IMR-90 (cell line): Measurements from ENCODE around the gene CD70. TPM values are rescaled to one million over a fixed set of nuclear protein-coding genes. Genes with fewer than 3 reads are reported as not detected.
"Not testable (repeated sequence)": the region's sequence is repeated elsewhere in the genome, so short reads cannot be mapped to it uniquely, and the experiment has no call there.

Source experiments
- ATAC-seq: fragments of 200-7000 bp; cut with Tn5 transposase; 2 replicates; pipeline ENCODE4 v1.9.1; 2020; ENCODE audit warnings: low read depth, mild to moderate bottlenecking, moderate library complexity
- BruUV-seq: library from RNA; stranded (reverse); fragments of 400-500 nt; replicated peaks from 2 replicates; lab custom pipeline; 2021; lab: Mats Ljungman, UMichigan
- CTCF ChIA-PET: fragments of 300-600 bp; formaldehyde crosslinking; extraction: SDS; loops from one replicate; lab custom pipeline; 2021; ENCODE audit warnings: antibody characterized with exemption; lab: Yijun Ruan, JAX
- POLR2A ChIA-PET: fragments of 300-600 bp; sonication (Branson Sonifier 250); formaldehyde crosslinking; loops from one replicate; lab custom pipeline; 2022; ENCODE audit warnings: antibody characterized with exemption; ENCODE audit not compliant: unreplicated experiment; lab: Charles Lee
- DNase-seq: peaks from one replicate; pipeline ENCODE4 v3.0.0; 2013
- H2AFZ ChIP-seq: replicated peaks from 2 replicates; pipeline ENCODE3; 2013; ENCODE audit warnings: low read length, mild to moderate bottlenecking; ENCODE audit not compliant: poor library complexity
- H2AK5ac ChIP-seq: 2 replicates; pipeline ENCODE4 v1.6.1; 2013; ENCODE audit warnings: low read depth, low read length, inconsistent platforms
- H2AK9ac ChIP-seq: replicated peaks from 2 replicates; pipeline ENCODE3; 2013; ENCODE audit warnings: mild to moderate bottlenecking, low read depth, low read length, moderate library complexity; ENCODE audit not compliant: poor library complexity
- H2BK120ac ChIP-seq: 2 replicates; pipeline ENCODE4 v1.6.1; 2013; ENCODE audit warnings: low read depth, low read length, inconsistent platforms
- H2BK15ac ChIP-seq: 3 replicates; pipeline ENCODE4 v1.6.1; 2013; ENCODE audit warnings: low read depth, low read length, inconsistent platforms
- H2BK20ac ChIP-seq: 2 replicates; pipeline ENCODE4 v1.6.1; 2013; ENCODE audit warnings: low read depth, mild to moderate bottlenecking, inconsistent platforms, low read length, moderate library complexity
- H2BK5ac ChIP-seq: 2 replicates; pipeline ENCODE4 v1.6.1; 2013; ENCODE audit warnings: mild to moderate bottlenecking, low read depth, low read length, inconsistent platforms; ENCODE audit not compliant: poor library complexity, severe bottlenecking
- H3K14ac ChIP-seq: replicated peaks from 2 replicates; pipeline ENCODE4 v1.6.1; 2013; ENCODE audit warnings: low read depth, low read length, inconsistent platforms
- H3K18ac ChIP-seq: 2 replicates; pipeline ENCODE4 v1.6.1; 2013; ENCODE audit warnings: low read depth, low read length, control low read depth
- H3K23ac ChIP-seq: 2 replicates; pipeline ENCODE4 v1.6.1; 2013; ENCODE audit warnings: low read depth, low read length, inconsistent platforms
- H3K27ac ChIP-seq: 2 replicates; pipeline ENCODE4 v1.5.1; 2013; ENCODE audit warnings: mild to moderate bottlenecking, control low read depth, low read length; ENCODE audit not compliant: insufficient read depth
- H3K27me3 ChIP-seq: 2 replicates; pipeline ENCODE4 v1.6.1; 2013; ENCODE audit warnings: low read length; ENCODE audit not compliant: control insufficient read depth, insufficient read depth
- H3K36me3 ChIP-seq: 2 replicates; pipeline ENCODE4 v1.6.1; 2013; ENCODE audit warnings: low read length, mixed read lengths; ENCODE audit not compliant: control insufficient read depth, insufficient read depth
- H3K4ac ChIP-seq: 2 replicates; pipeline ENCODE4 v1.6.1; 2013; ENCODE audit warnings: low read depth, low read length, inconsistent platforms
- H3K4me1 ChIP-seq: 2 replicates; pipeline ENCODE4 v1.6.1; 2013; ENCODE audit warnings: low read length, mixed read lengths; ENCODE audit not compliant: control insufficient read depth, insufficient read depth
- H3K4me2 ChIP-seq: 2 replicates; pipeline ENCODE4 v1.6.1; 2013; ENCODE audit warnings: low read depth, mild to moderate bottlenecking, control low read depth, low read length, moderate library complexity
- H3K4me3 ChIP-seq: 2 replicates; pipeline ENCODE4 v1.5.1; 2013; ENCODE audit warnings: low read depth, mild to moderate bottlenecking, control low read depth, low read length, moderate library complexity; ENCODE audit not compliant: insufficient read depth
- H3K56ac ChIP-seq: 2 replicates; pipeline ENCODE4 v1.6.1; 2013; ENCODE audit warnings: low read length, inconsistent platforms; ENCODE audit not compliant: insufficient read depth; ENCODE audit errors: extremely low read depth
- H3K79me1 ChIP-seq, 2 experiments: 2 replicates each; pipeline ENCODE4 v1.6.1; 2013; ENCODE audit warnings: low read length in 2 of 2, inconsistent platforms in 1 of 2, low read depth in 1 of 2
- H3K9ac ChIP-seq: 2 replicates; pipeline ENCODE4 v1.6.1; 2013; ENCODE audit warnings: low read depth, low read length, control low read depth
- H3K9me1 ChIP-seq: 2 replicates; pipeline ENCODE4 v1.6.1; 2013; ENCODE audit warnings: low read length, inconsistent platforms; ENCODE audit not compliant: insufficient read depth
- H3K9me3 ChIP-seq: 2 replicates; pipeline ENCODE4 v1.6.1; 2013; ENCODE audit warnings: low read length; ENCODE audit not compliant: control insufficient read depth, insufficient read depth
- H4K20me1 ChIP-seq: 2 replicates; pipeline ENCODE4 v1.6.1; 2013; ENCODE audit warnings: low read length, inconsistent platforms; ENCODE audit not compliant: insufficient read depth
- H4K5ac ChIP-seq: 2 replicates; pipeline ENCODE4 v1.6.1; 2013; ENCODE audit warnings: mild to moderate bottlenecking, low read depth, low read length, control low read depth
- H4K8ac ChIP-seq, 2 experiments: 2 replicates each; pipeline ENCODE4 v1.6.1; 2013; ENCODE audit warnings: low read depth in 2 of 2, low read length in 2 of 2, control low read depth in 1 of 2, inconsistent platforms in 1 of 2
- H4K91ac ChIP-seq: 2 replicates; pipeline ENCODE4 v1.6.1; 2013; ENCODE audit warnings: low read depth, low read length, inconsistent platforms; ENCODE audit not compliant: insufficient read depth
- WGBS, 2 experiments: methylation state at CpG; one replicate each; pipeline versions ENCODE4 v1.1.5 to v1.1.7; 2013; ENCODE audit warnings: missing lambda C conversion rate in 2 of 2; ENCODE audit not compliant: insufficient read length in 1 of 2; ENCODE audit errors: extremely low coverage in 2 of 2; 5-methylcytosine and 5-hydroxymethylcytosine counted together
- dilution Hi-C: fragments of 300-500 bp; cut with HindIII; formaldehyde crosslinking; loops from one replicate; pipeline ENCODE4 v1.14.3; 2018; ENCODE audit warnings: low sequenced_read_pairs; ENCODE audit not compliant: unreplicated experiment
- in situ Hi-C: fragments of 300-500 bp; cut with MboI; formaldehyde crosslinking; loops from 3 replicates; pipeline ENCODE4 v1.14.3; 2019; ENCODE audit warnings: low sequenced_read_pairs, inconsistent platforms, mixed read lengths
- intact Hi-C: fragments of 100-400 bp; cut with micrococcal nuclease; formaldehyde crosslinking; loops from 2 replicates; pipeline ENCODE4 v1.10.0; 2022
- polyA plus RNA-seq, 3 experiments: library from polyadenylated mRNA; depleted of rRNA; stranded (reverse); fragments of >200 nt; gene quantifications; 2 replicates each; pipeline ENCODE4 v1.2.3, GENCODE V29; 2012; ENCODE audit warnings: low replicate concordance in 1 of 3
- total RNA-seq: library from RNA; depleted of rRNA; stranded (reverse); fragments of >200 nt; gene quantifications from 2 replicates; pipeline ENCODE4 v1.2.3, GENCODE V29; 2012

The CD70 gene
- total and polyA plus RNA-seq, 2 of the 4 experiments (the other 2 are of a cell fraction), result not detected

DNA sequence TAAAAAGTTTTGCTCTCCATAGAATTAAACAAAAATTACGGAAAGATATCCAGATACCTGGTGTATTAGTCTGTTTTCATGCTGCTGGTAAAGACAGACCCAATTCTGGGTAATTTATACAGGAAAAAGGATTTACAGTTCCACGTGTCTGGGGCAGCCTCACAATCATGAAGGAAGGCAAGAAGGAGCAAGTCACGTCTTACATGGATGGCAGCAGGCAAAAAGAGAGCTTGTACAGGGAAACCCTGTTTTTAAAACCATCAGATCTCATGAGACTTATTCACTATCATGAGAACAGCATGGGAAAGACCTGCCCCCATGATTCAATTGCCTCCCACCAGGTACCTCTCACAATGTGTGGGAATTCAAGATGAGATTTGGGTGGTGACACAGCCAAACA is 24.2 kb downstream of the CD70 start:
- H3K9ac ChIP-seq, H3K27ac ChIP-seq, dilution Hi-C loops, H3K14ac ChIP-seq, H2AK9ac ChIP-seq, H3K79me1 ChIP-seq, H4K8ac ChIP-seq, H3K18ac ChIP-seq, DNase-seq, H2BK15ac ChIP-seq, H4K91ac ChIP-seq, H3K4me2 ChIP-seq, H2BK20ac ChIP-seq, H3K23ac ChIP-seq, H3K36me3 ChIP-seq, H4K5ac ChIP-seq, H3K4me3 ChIP-seq, H3K56ac ChIP-seq, POLR2A ChIA-PET, intact Hi-C loops, H3K4ac ChIP-seq, ATAC-seq, CTCF ChIA-PET, H2AK5ac ChIP-seq, H2AFZ ChIP-seq, H3K9me3 ChIP-seq, H3K27me3 ChIP-seq, H2BK5ac ChIP-seq, H3K9me1 ChIP-seq, BruUV-seq, H2BK120ac ChIP-seq, in situ Hi-C loops, H4K20me1 ChIP-seq, H3K4me1 ChIP-seq: not testable (repeated sequence)
- no CpG with 5 or more reads among the region's 3 CpGs for WGBS, 2 experiments
